HG02840 (cell line): ENCODE results near the gene MKNK2.

Experiments
- ATAC-seq: cut with Tn5 transposase; IDR thresholded peaks from one replicate; pipeline ENCODE4 v1.9.1; 2021; ENCODE audit warnings: mild to moderate bottlenecking, moderate library complexity, moderate number of reproducible peaks; ENCODE audit not compliant: unreplicated experiment, low FRiP score

Gene MKNK2

GRCh38 chr19:2058570-2059421 lies 7.8 kb upstream of the MKNK2 start:
- no peak for ATAC-seq

GRCh38 chr19:2057484-2058469 lies 6.7 kb upstream of the MKNK2 start:
- ATAC-seq = no peak

GRCh38 chr19:2056837-2057192 lies 5.8 kb upstream of the MKNK2 start:
- no peak for ATAC-seq

GRCh38 chr19:2055931-2056836 lies 5.1 kb upstream of the MKNK2 start:
- no peak for ATAC-seq

- no peak for ATAC-seq
Observed at GRCh38 chr19:2054763-2055162, 3.7 kb upstream of the MKNK2 start.

- ATAC-seq = no peak
Observed at GRCh38 chr19:2053601-2054389, 2.8 kb upstream of the MKNK2 start.

GRCh38 chr19:2051773-2052704 lies 995 bp upstream of the MKNK2 start:
- ATAC-seq = no peak

GRCh38 chr19:2050349-2050990 lies 574 bp downstream of the MKNK2 start:
- peak; percentile 1 for ATAC-seq

- ATAC-seq = no peak
Observed at GRCh38 chr19:2049741-2050348, 1.2 kb downstream of the MKNK2 start.

- ATAC-seq = no peak
Observed at GRCh38 chr19:2048959-2049740, 1.9 kb downstream of the MKNK2 start.

- ATAC-seq = no peak
Observed at GRCh38 chr19:2048104-2048958, 2.7 kb downstream of the MKNK2 start.

GRCh38 chr19:2047449-2048103 lies 3.5 kb downstream of the MKNK2 start:
- no peak for ATAC-seq

- no peak for ATAC-seq
Observed at GRCh38 chr19:2047076-2047448, 4.0 kb downstream of the MKNK2 start.

GRCh38 chr19:2046046-2046907 lies 4.8 kb downstream of the MKNK2 start:
- ATAC-seq = no peak
